GM21717 (cell line): Measurements from ENCODE around the gene CNTRL.

Experiments used
- ATAC-seq: cut with Tn5 transposase; IDR thresholded peaks from one replicate; pipeline ENCODE4 v1.9.1; 2021; ENCODE audit warnings: mild to moderate bottlenecking, moderate library complexity; ENCODE audit not compliant: unreplicated experiment

Gene CNTRL

GRCh38 chr9:121220996-121221663 is 146.4 kb downstream of the CNTRL start:
- no peak for ATAC-seq

DNA sequence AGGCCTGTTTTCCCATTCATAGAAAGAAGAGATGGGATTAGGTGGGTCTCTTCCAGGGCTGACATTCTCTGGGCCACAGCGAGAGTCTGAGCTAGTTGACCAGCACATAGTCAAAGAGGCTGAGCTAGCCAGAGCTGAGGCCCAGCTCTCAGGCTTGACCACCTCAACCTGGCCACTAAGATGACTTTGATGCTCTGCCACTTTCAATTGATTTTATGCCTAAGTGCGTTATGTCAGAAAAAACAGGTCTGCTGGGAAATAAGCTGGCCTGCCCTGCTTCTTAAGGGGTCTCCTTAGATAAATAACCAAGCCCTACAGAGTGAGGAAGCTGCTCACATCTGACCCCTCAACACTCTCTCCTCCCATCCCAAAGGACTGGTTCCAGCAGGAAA is 146.9 kb downstream of the CNTRL start:
- ATAC-seq, result no peak

GRCh38 chr9:121222524-121223171 is 147.9 kb downstream of the CNTRL start:
- no peak for ATAC-seq

- ATAC-seq, result no peak
These were observed 150.5 kb downstream of the CNTRL start for GRCh38 chr9:121225240-121225639.

- no peak for ATAC-seq
These were observed 151.4 kb downstream of the CNTRL start for GRCh38 chr9:121226175-121226574.
